ENCODE measurements around the gene HTR3A.
"Not testable (repeated sequence)": the region's sequence is repeated elsewhere in the genome, so short reads cannot be mapped to it uniquely, and the experiment has no call there.

Gene HTR3A

GRCh38 chr11:113974741-113975470 is at the start of gene HTR3A:
HTR3A (plus strand) TSS chr11:113975108; CDS start chr11:113975326, 218 bp downstream.
- no peak for DNase-seq

DNA sequence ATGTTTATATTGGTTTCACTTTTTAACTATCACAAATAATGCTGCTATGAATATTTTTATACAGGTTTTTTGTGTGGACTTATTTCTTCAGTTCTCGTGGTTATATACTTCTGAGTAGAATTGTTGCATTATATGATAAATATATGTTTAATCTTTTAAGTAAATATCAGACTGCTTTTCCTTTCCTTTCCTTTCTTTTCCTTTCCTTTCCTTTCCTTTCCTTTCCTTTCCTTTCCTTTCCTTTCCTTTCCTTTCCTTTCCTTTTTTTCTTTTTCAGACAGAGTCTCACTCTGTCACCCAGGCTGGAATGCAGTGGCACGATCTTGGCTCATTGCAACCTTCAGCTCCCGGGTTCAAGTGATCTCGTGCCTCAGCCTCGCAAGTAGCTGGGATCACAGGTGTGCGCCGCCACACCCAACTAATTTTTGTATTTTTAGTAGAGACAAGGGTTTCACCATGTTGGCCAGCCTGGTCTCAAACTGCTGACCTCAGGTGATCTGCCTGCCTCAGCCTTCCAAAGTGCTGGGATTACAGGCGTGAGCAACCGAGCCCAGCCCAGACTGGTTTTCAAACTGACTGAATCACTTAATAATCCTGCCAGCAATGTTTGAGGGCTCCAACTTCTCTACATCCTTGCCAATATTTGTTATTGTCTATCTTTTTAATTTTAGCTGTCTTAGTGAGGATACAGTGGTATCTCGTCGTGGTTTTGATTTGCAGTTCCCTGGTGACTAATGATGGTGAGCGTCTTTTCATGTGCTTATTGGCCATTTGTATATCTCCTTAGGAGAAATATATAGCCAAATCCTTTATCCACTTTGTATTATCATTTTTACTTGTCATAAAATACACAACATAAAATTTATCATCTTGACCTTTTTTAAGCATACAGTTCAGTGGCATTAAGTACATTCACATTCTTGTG is 48.4 kb upstream of the HTR3A start:
- no peak for DNase-seq

GRCh38 chr11:113928311-113928710 is 46.6 kb upstream of the HTR3A start:
- no peak for DNase-seq

DNA sequence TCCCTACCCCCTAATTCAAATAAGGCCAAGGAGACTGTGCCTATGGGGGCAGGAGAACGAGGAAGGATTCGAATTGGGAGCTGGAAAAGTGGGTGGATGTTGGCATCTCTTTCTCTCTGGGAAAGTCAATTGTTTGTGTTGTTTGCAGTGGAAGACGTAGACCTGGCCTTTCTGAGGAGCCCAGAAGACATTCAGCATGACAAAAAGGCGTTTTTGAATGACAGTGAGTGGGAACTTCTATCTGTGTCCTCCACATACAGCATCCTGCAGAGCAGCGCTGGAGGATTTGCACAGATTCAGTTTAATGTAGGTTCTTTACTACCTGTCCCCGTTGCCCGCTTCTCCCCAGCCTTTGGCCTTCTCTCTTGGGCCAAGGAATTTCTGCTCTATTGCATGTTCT is 42.1 kb upstream of the HTR3A start:
- no peak for DNase-seq

- not testable (repeated sequence) for DNase-seq
Measured at GRCh38 chr11:113934193-113934592, 40.7 kb upstream of the HTR3A start.

- DNase-seq = no peak
Measured at GRCh38 chr11:113934761-113935160, 40.1 kb upstream of the HTR3A start.

- DNase-seq = no peak
Measured at GRCh38 chr11:113935858-113936257, 39.0 kb upstream of the HTR3A start.

- no peak for DNase-seq
Measured at GRCh38 chr11:113937918-113938317, 37.0 kb upstream of the HTR3A start.

DNA sequence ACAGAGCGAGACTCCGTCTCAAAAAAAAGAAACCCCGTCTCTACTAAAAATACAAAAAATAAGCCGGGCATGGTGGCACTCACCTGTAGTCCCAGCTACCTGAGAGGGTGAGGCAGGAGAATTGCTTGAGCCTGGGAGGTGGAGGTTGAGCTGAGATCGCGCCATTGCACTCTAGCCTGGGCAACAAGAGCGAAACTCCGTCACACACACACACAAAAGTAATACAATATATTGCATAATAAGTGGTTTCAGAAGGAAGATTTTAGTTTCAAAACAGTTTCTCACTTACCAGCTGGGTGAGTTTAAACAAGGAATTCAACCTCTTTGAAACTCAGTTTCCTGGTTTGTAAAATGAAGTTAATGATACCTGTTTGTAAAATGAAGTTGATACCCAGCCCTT is 32.7 kb upstream of the HTR3A start:
- no peak for DNase-seq

DNA sequence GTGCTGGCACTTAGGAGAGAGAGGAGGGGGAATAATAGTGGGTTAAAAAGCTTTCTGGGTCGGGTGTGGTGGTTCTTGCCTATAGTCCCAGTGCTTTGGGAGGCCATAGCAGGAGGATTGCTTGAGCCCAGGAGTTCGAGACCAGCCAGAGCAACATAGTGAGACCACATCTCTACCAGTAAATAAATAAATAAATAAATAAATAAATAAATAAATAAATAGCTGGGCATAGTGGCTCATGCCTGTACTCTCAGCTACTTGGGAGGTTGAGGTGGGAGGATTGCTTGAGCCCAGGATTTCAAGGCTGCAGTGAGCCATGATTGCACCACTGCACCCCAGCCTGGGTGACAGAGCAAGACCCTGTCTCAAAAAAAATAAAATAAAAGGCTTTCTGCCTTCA is 28.7 kb upstream of the HTR3A start:
- not testable (repeated sequence) for DNase-seq

DNA sequence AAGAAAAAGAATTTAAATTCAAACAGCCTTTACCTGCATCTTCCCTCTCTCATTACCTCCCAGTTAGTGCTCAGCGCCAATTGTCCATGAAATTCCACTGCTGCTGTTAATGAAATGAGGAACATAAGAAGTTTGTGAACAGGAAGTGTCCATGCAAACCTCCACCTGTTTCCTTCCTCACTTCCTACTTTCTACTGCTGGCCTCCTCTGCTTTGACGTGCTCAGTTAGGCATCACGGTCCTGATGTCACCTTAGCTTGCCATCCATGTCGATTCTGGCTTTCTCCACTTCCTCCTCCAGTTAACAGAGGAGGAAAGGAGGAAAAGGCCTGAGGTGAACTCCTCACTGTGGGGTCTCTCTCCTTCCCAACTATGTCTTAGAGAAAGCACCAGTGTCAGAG is 26.9 kb upstream of the HTR3A start:
- no peak for DNase-seq

DNA sequence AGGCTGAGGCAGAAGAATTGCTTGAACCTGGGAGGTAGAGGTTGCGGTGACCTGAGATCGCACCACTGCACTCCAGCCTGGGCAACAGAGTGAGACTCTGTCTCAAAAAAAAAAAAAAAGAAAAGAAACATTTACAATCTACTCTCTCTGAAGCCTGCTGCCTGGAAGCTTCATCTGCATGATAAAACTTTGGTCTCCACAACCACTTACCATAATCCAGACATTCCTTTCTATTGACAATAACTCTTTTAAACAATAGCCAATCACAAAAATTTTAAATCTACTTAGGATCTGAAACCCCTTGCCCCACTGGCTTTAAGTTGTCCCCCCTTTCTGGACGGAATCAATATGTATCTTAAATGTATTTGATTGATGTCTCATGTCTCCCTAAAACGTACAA is 25.0 kb upstream of the HTR3A start:
- DNase-seq = no peak

DNA sequence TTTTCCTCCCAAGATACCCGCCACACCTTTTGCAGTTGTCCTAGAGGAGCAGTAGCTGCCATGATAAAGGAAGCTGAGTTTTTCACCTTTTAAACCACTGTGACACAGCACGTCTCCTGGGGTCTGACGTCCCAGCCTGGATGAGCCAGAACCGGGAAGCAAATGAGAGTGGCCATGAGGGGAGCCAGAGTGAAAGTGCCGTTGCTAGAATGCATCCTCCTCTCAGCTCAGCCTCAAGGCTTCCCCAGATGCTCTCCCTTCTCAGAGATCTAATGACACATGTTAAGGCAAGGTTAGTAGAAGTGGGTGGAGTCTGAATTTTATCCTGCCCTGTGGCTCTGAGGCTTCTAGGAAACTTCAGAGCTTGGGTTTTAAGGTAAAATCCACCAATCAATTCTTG is 23.4 kb upstream of the HTR3A start:
- no peak for DNase-seq

DNA sequence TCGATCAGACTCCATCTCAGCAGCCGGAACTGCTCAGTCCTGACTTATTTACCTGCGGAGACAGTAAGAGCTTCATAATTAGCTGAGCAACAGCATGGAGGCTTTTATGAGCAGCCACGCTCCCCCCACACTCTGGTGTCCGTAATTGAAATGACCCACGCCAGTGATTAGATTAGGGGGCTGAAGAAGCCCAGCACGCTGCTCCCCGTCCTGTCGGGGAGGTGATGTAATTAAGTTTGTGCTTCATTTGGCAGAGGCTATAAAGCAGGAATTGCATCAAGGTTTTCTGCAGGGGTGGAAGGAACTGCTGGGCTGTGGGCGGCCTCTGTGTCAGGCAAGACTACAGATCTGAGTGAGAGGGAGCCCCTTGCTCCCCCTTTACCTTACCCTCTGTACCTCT is 22.8 kb upstream of the HTR3A start:
- no peak for DNase-seq

DNA sequence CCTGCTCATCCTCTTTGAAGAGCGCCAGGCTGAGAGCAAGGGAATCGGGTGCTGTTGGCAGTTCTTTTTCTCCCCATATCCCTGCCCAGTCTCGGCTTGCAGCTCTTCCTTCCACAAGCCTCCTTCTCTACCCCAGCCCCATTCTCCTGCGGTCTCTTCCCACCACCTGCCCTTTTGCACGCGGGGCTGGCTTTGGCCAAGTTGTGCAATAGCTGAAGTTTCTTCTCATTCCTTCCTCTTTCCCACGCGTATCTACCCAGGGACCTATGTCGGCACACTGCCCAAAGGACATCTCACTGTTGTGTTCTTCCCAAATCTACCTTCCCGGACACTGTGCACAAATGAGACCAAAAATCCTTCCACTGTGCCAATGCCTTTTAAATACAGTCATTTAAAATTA is 22.3 kb upstream of the HTR3A start:
- no peak for DNase-seq

- no peak for DNase-seq
Measured at GRCh38 chr11:113954235-113954634, 20.7 kb upstream of the HTR3A start.

- no peak for DNase-seq
Measured at GRCh38 chr11:113956986-113957385, 17.9 kb upstream of the HTR3A start.

GRCh38 chr11:113960702-113961330 is 14.1 kb upstream of the HTR3A start:
- no peak for DNase-seq

- no peak for DNase-seq
Measured at GRCh38 chr11:113967361-113967760, 7.5 kb upstream of the HTR3A start.

- DNase-seq = no peak
Measured at GRCh38 chr11:113971506-113972195, 3.3 kb upstream of the HTR3A start.

- no peak for DNase-seq
Measured at GRCh38 chr11:113977071-113977490, 2.2 kb downstream of the HTR3A start.

- no peak for DNase-seq
Measured at GRCh38 chr11:113977701-113978100, 2.8 kb downstream of the HTR3A start.

GRCh38 chr11:113979431-113979830 is 4.5 kb downstream of the HTR3A start:
- DNase-seq = peak; percentile 1

All from midbrain (tissue), 1 donor.